K562 (cell line): ENCODE measurements around the gene TUB. TPM values are rescaled to one million over a fixed set of nuclear protein-coding genes. Genes with fewer than 3 reads are reported as not detected.

Source experiments
- ATAC-seq: fragments of 200-7000 bp; cut with Tn5 transposase; 3 replicates; pipeline ENCODE4 v1.9.1; 2020; ENCODE audit warnings: moderate library complexity
- BruUV-seq: library from RNA; stranded (reverse); fragments of 400-500 nt; replicated peaks from 2 replicates; lab custom pipeline; 2021; lab: Mats Ljungman, UMichigan
- CTCF ChIA-PET: fragments of 300-600 bp; formaldehyde crosslinking; extraction: SDS; loops from one replicate; lab custom pipeline; 2021; ENCODE audit warnings: low intra/inter-chr PET ratio; lab: Yijun Ruan, JAX
- POLR2A ChIA-PET: fragments of 300-600, 350-650 bp; sonication (Branson Sonifier 250); formaldehyde crosslinking; extraction: SDS; loops from one replicate; lab custom pipeline; 2021; ENCODE audit warnings: antibody characterized with exemption, inconsistent platforms; lab: Yijun Ruan, JAX
- DNase-seq, 4 experiments: peaks; one replicate each; pipeline versions ENCODE4 v3.0.0 to v3.0.0-alpha.2; 2011 to 2018; ENCODE audit warnings: low spot score in 3 of 4, mixed read lengths in 3 of 4; ENCODE audit errors: extremely low read depth in 1 of 4
- FAIRE-seq: peaks from 2 replicates; lab custom pipeline; 2011; peaks lifted over from hg19 to GRCh38; lab: Jason Lieb, UNC
- H2AFZ ChIP-seq: 2 replicates; pipeline ENCODE4 v1.6.0; 2011; ENCODE audit warnings: low read depth, low read length, control low read depth, inconsistent platforms
- H3K27ac ChIP-seq: fragments of 200-600 bp; 3 replicates; pipeline ENCODE4 v1.8.0; 2011; ENCODE audit warnings: low read depth, mild to moderate bottlenecking, control low read depth, inconsistent platforms, low read length, moderate library complexity, mixed read lengths; ENCODE audit errors: extremely low read depth
- H3K27me3 ChIP-seq, 2 experiments: fragments of 300-600 bp in 1 of 2; 2 replicates in 1 of 2; 3 replicates in 1 of 2; pipeline versions ENCODE4 v1.6.0 to v1.8.0; 2011; ENCODE audit warnings: inconsistent platforms in 2 of 2, low read length in 2 of 2, mild to moderate bottlenecking in 1 of 2, mixed read lengths in 1 of 2, moderate library complexity in 1 of 2; ENCODE audit not compliant: control insufficient read depth in 2 of 2, insufficient read depth in 2 of 2
- H3K36me3 ChIP-seq: fragments of 300-600 bp; 3 replicates; pipeline ENCODE4 v1.8.0; 2011; ENCODE audit warnings: mild to moderate bottlenecking, low read length, inconsistent platforms; ENCODE audit not compliant: control insufficient read depth, insufficient read depth
- H3K4me1 ChIP-seq, 2 experiments: fragments of 200-600 bp in 1 of 2; replicated peaks in 1 of 2; 2 replicates in 1 of 2; 3 replicates in 1 of 2; pipeline versions ENCODE4 v1.5.1 to v1.8.0; 2011; ENCODE audit warnings: inconsistent platforms in 2 of 2, low read length in 2 of 2, mild to moderate bottlenecking in 1 of 2, mixed read lengths in 1 of 2, moderate library complexity in 1 of 2; ENCODE audit not compliant: control insufficient read depth in 2 of 2, insufficient read depth in 2 of 2
- H3K4me2 ChIP-seq: 2 replicates; pipeline ENCODE4 v1.6.1; 2011; ENCODE audit warnings: low read length, control low read depth, inconsistent platforms, mixed read lengths; ENCODE audit not compliant: insufficient read depth
- H3K4me3 ChIP-seq: fragments of 200-600 bp; sonication (generic), shearing (Covaris generic); 2 replicates; pipeline ENCODE4 v1.5.1; 2016; ENCODE audit warnings: control low read depth, inconsistent platforms
- H3K79me2 ChIP-seq: fragments of 200-600 bp; 3 replicates; pipeline ENCODE4 v1.8.0; 2011; ENCODE audit warnings: low read length, inconsistent platforms; ENCODE audit not compliant: control insufficient read depth, insufficient read depth
- H3K9ac ChIP-seq, 2 experiments: 2 replicates each; pipeline versions ENCODE4 v1.6.0 to v1.6.1; 2011; ENCODE audit warnings: low read depth in 2 of 2, low read length in 2 of 2, control low read depth in 1 of 2, inconsistent platforms in 1 of 2, mild to moderate bottlenecking in 1 of 2, mixed read lengths in 1 of 2; ENCODE audit not compliant: insufficient read depth in 1 of 2
- H3K9me1 ChIP-seq: one replicate; pipeline ENCODE4 v1.6.0; 2011; ENCODE audit warnings: inconsistent platforms, mild to moderate bottlenecking, low read length, moderate library complexity; ENCODE audit not compliant: control insufficient read depth, insufficient read depth
- H3K9me3 ChIP-seq: replicated peaks from 2 replicates; pipeline ENCODE4 v1.5.1; 2011; ENCODE audit warnings: low read depth, low read length, inconsistent platforms; ENCODE audit not compliant: control insufficient read depth, insufficient read depth
- H4K20me1 ChIP-seq: replicated peaks from 2 replicates; pipeline ENCODE4 v1.6.1; 2011; ENCODE audit warnings: low read length, inconsistent platforms, mixed read lengths; ENCODE audit not compliant: control insufficient read depth, insufficient read depth
- FOXK2 ChIP-seq, 2 experiments: fragments of 450-650 bp; IDR thresholded peaks in 1 of 2; conservative IDR thresholded peaks in 1 of 2; 2 replicates each; pipeline ENCODE4 v1.6.1; 2016; ENCODE audit warnings: low read depth in 2 of 2, mild to moderate bottlenecking in 1 of 2
- NCOA2 ChIP-seq, 2 experiments: fragments of 450-650 bp; IDR thresholded peaks; 2 replicates each; pipeline ENCODE4 v1.6.1; 2018; ENCODE audit warnings: mild to moderate bottlenecking in 2 of 2, moderate library complexity in 1 of 2; ENCODE audit not compliant: partially characterized antibody in 2 of 2
- PHB ChIP-seq: fragments of 250-450 bp; sonication (Bioruptor Pico); IDR thresholded peaks from 2 replicates; pipeline ENCODE4 v1.5.0; 2021
- PHTF2 ChIP-seq: fragments of 250-450 bp; sonication (Bioruptor Pico); IDR thresholded peaks from 2 replicates; pipeline ENCODE4 v1.5.0; 2021; ENCODE audit warnings: mild to moderate bottlenecking
- PRMT5 ChIP-seq: sonication (generic); formaldehyde crosslinking; IDR thresholded peaks from 2 replicates; pipeline ENCODE4 v1.5.0; 2020; ENCODE audit warnings: missing genetic modification reagents
- ZNF239 ChIP-seq: fragments of 250-450 bp; sonication (Bioruptor Pico); IDR thresholded peaks from 2 replicates; pipeline ENCODE4 v1.4.0; 2020; ENCODE audit warnings: mild to moderate bottlenecking
- ZNF354B ChIP-seq: fragments of 250-450 bp; sonication (Bioruptor Pico); IDR thresholded peaks from 2 replicates; pipeline ENCODE4 v1.4.0; 2020
- ZNF551 ChIP-seq: fragments of 250-450 bp; sonication (Bioruptor Pico); IDR thresholded peaks from 2 replicates; pipeline ENCODE4 v1.5.0; 2021; ENCODE audit warnings: mild to moderate bottlenecking, moderate library complexity
- WGBS: fragments of 100-300 bp; shearing (Covaris generic); methylation state at CpG from one replicate; pipeline ENCODE4 v1.1.6; 2016; ENCODE audit warnings: low coverage, mixed read lengths; ENCODE audit not compliant: insufficient coverage; ENCODE audit errors: missing lambda C conversion rate; 5-methylcytosine and 5-hydroxymethylcytosine counted together
- in situ Hi-C: fragments of 300-500 bp; cut with MboI; formaldehyde crosslinking; loops from 4 replicates; pipeline ENCODE4 v1.15.0; 2018; ENCODE audit warnings: inconsistent platforms, mixed read lengths
- intact Hi-C: fragments of 100-400 bp; cut with micrococcal nuclease; formaldehyde crosslinking; loops from 2 replicates; pipeline ENCODE4 v1.14.2; 2022
- polyA plus RNA-seq, 8 experiments: library from polyadenylated mRNA; depleted of rRNA in 4 of 8; stranded (reverse) in 5 of 8; unstranded in 3 of 8; fragments of >200 nt; fragmentation: Nextera tagmentation in 2 of 8; fragmentation: Illumina TruSeq in 1 of 8; extraction: Ambion mirVana in 2 of 8; extraction: Trizol in 1 of 8; gene quantifications; 2 replicates each; pipeline versions ENCODE4 v1.2.1 to v1.2.3, GENCODE V29; 2011 to 2014; ENCODE audit warnings: inconsistent platforms in 1 of 8, missing spikeins in 1 of 8
- total RNA-seq, 7 experiments: library from RNA; depleted of rRNA in 6 of 7; stranded (reverse); fragments of >200 nt in 6 of 7; fragmentation: Illumina TruSeq in 2 of 7; extraction: Trizol in 2 of 7; gene quantifications; 2 replicates each; pipeline versions ENCODE4 v1.2.1 to v1.2.3, GENCODE V29; 2011 to 2021; ENCODE audit warnings: low replicate concordance in 1 of 7
- TF ChIP-seq, protein P1 (sequence below): sonication (generic); formaldehyde crosslinking; IDR thresholded peaks from 2 replicates; pipeline ENCODE4 v1.8.0; 2022; ENCODE audit warnings: mild to moderate bottlenecking, missing genetic modification reagents
- TF ChIP-seq, protein P2 (sequence below): fragments of 200-400 bp; formaldehyde crosslinking; IDR thresholded peaks from 2 replicates; pipeline ENCODE4 v1.6.1; 2017; ENCODE audit warnings: mild to moderate bottlenecking, low read depth, low read length, moderate library complexity

TUB gene
- total and polyA plus RNA-seq, 9 of the 15 experiments (the other 6 are each of a cell fraction or from before 2014, with no cell fraction given) = not detected

GRCh38 chr11:8085011-8085645, 4.1 kb downstream of the TUB start (continued):
- TF ChIP-seq ZNF551 (CRISPR knock-in tag) = no peak
- no peak for TF ChIP-seq PHB
- TF ChIP-seq PHTF2 (CRISPR knock-in tag) = no peak
- TF ChIP-seq FOXK2 (conservative IDR thresholded peaks at IDR 0.05 in 1 of 2, IDR thresholded peaks at IDR 0.05 in 1 of 2; ENCODE audit: low read depth in 2 of 2) = no peak
- TF ChIP-seq ZNF239 (CRISPR knock-in tag) = no peak
- TF ChIP-seq NCOA2 (IDR thresholded peaks at IDR 0.05; ENCODE audit: partially characterized antibody in 2 of 2) = no peak

- ChIA-PET POLR2A (interaction anchor here (0.5 to 1.8 kb wide), 2 partner anchors 9 to 13 kb away, joined by 3 to 4 read pairs; no protein-coding TSS in a partner anchor), CTCF (no interaction called here)
- Histone ChIP-seq H3K27me3 (peaks cover 0 to 71% of the 10 kb centered on the region in 2 experiments; a peak in 3 of 5 replicates), H3K4me2 (no peak overlapping the region), H3K36me3 (no peaks in the 10 kb centered on the region), H3K79me2 (no peaks in the 10 kb centered on the region), H3K4me3 (no peak overlapping the region), H3K9me1 (no peaks in the 10 kb centered on the region), H2AFZ (no peak overlapping the region), H3K4me1 (no peaks in the 10 kb centered on the region), H3K9me3 (no peaks in the 10 kb centered on the region), H3K27ac (no peak overlapping the region), H4K20me1 (no peaks in the 10 kb centered on the region), H3K9ac (no peak overlapping the region)
- ATAC-seq (no peak), DNase-seq (no peak), FAIRE-seq (no peak)
- TF ChIP-seq, protein P1, sequence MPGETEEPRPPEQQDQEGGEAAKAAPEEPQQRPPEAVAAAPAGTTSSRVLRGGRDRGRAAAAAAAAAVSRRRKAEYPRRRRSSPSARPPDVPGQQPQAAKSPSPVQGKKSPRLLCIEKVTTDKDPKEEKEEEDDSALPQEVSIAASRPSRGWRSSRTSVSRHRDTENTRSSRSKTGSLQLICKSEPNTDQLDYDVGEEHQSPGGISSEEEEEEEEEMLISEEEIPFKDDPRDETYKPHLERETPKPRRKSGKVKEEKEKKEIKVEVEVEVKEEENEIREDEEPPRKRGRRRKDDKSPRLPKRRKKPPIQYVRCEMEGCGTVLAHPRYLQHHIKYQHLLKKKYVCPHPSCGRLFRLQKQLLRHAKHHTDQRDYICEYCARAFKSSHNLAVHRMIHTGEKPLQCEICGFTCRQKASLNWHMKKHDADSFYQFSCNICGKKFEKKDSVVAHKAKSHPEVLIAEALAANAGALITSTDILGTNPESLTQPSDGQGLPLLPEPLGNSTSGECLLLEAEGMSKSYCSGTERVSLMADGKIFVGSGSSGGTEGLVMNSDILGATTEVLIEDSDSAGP (CRISPR knock-in tag) = no peak
- TF ChIP-seq PRMT5 (CRISPR knock-in tag) (no peak), ZNF354B (CRISPR knock-in tag) (no peak)
- TF ChIP-seq, protein P2, sequence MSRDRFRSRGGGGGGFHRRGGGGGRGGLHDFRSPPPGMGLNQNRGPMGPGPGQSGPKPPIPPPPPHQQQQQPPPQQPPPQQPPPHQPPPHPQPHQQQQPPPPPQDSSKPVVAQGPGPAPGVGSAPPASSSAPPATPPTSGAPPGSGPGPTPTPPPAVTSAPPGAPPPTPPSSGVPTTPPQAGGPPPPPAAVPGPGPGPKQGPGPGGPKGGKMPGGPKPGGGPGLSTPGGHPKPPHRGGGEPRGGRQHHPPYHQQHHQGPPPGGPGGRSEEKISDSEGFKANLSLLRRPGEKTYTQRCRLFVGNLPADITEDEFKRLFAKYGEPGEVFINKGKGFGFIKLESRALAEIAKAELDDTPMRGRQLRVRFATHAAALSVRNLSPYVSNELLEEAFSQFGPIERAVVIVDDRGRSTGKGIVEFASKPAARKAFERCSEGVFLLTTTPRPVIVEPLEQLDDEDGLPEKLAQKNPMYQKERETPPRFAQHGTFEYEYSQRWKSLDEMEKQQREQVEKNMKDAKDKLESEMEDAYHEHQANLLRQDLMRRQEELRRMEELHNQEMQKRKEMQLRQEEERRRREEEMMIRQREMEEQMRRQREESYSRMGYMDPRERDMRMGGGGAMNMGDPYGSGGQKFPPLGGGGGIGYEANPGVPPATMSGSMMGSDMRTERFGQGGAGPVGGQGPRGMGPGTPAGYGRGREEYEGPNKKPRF = no peak
- in situ Hi-C loops = no loop called here
- 0% methylated on average over 7 of the region's 8 CpGs for WGBS
- no TSS peak for BruUV-seq
- intact Hi-C loops = no loop called here
Observed at GRCh38 chr11:8086001-8086479, 5.0 kb downstream of the TUB start.
